GM12878 (cell line): ENCODE measurements around the gene ZNF644. TPM values are rescaled to one million over a fixed set of nuclear protein-coding genes. Genes with fewer than 3 reads are reported as not detected.

Experiments used
- ATAC-seq: fragments of 200-7000 bp; cut with Tn5 transposase; 3 replicates; pipeline ENCODE4 v1.9.1; 2020; ENCODE audit warnings: mild to moderate bottlenecking, moderate library complexity
- BruUV-seq: library from RNA; stranded (reverse); fragments of 400-500 nt; replicated peaks from 2 replicates; lab custom pipeline; 2021; lab: Mats Ljungman, UMichigan
- CTCF ChIA-PET: fragments of 300-600 bp; sonication (Branson Sonifier 250); formaldehyde crosslinking; extraction: SDS; loops from one replicate; lab custom pipeline; 2021; ENCODE audit warnings: inconsistent platforms; lab: Yijun Ruan, JAX
- POLR2A ChIA-PET: fragments of 350-600 bp; formaldehyde crosslinking; extraction: SDS; loops from one replicate; lab custom pipeline; 2021; ENCODE audit warnings: inconsistent platforms; lab: Charles Lee
- RAD21 ChIA-PET: fragments of 300-600 bp; sonication (Branson Sonifier 250); formaldehyde crosslinking; loops from one replicate; lab custom pipeline; 2023; ENCODE audit warnings: antibody characterized with exemption; ENCODE audit not compliant: unreplicated experiment; lab: Charles Lee
- SMC1A ChIA-PET: fragments of 300-600 bp; sonication (Branson Sonifier 250); formaldehyde crosslinking; loops from one replicate; lab custom pipeline; 2023; ENCODE audit not compliant: unreplicated experiment, uncharacterized antibody; lab: Charles Lee
- DNase-seq: peaks from one replicate; pipeline ENCODE4 v3.0.0-alpha.2; 2011; ENCODE audit warnings: low read depth, low spot score
- FAIRE-seq: peaks from 3 replicates; lab custom pipeline; 2011; peaks lifted over from hg19 to GRCh38; lab: Jason Lieb, UNC
- H2AFZ ChIP-seq: 2 replicates; pipeline ENCODE4 v1.6.0; 2011; ENCODE audit warnings: low read depth, low read length, control low read depth; ENCODE audit not compliant: control insufficient read depth
- H3K27ac ChIP-seq: 2 replicates; pipeline ENCODE4 v1.5.1; 2011; ENCODE audit warnings: control low read depth; ENCODE audit not compliant: control insufficient read depth, insufficient read depth
- H3K27me3 ChIP-seq, 2 experiments: replicated peaks in 1 of 2; 2 replicates each; pipeline versions ENCODE4 v1.6.0 to v1.6.1; 2011; ENCODE audit warnings: low read length in 1 of 2; ENCODE audit not compliant: control insufficient read depth in 2 of 2, insufficient read depth in 2 of 2
- H3K36me3 ChIP-seq, 2 experiments: 2 replicates each; pipeline ENCODE4 v1.5.1; 2011; ENCODE audit warnings: low read length in 1 of 2; ENCODE audit not compliant: control insufficient read depth in 2 of 2, insufficient read depth in 2 of 2
- H3K4me1 ChIP-seq: 2 replicates; pipeline ENCODE4 v1.6.1; 2011; ENCODE audit warnings: mild to moderate bottlenecking, low read length, moderate library complexity, mixed read lengths; ENCODE audit not compliant: control insufficient read depth, insufficient read depth
- H3K4me2 ChIP-seq: 2 replicates; pipeline ENCODE4 v1.6.0; 2011; ENCODE audit warnings: control low read depth; ENCODE audit not compliant: control insufficient read depth, insufficient read depth
- H3K4me3 ChIP-seq: fragments of 200-600 bp; sonication (generic); 2 replicates; pipeline ENCODE4 v1.5.1; 2016
- H3K79me2 ChIP-seq: 2 replicates; pipeline ENCODE4 v1.6.0; 2011; ENCODE audit warnings: low read length; ENCODE audit not compliant: control insufficient read depth, insufficient read depth
- H3K9ac ChIP-seq: 2 replicates; pipeline ENCODE4 v1.8.0; 2011; ENCODE audit warnings: low read length, control low read depth, mixed read lengths; ENCODE audit not compliant: control insufficient read depth, insufficient read depth
- H3K9me3 ChIP-seq: replicated peaks from 3 replicates; pipeline ENCODE4 v1.5.1; 2011; ENCODE audit warnings: mild to moderate bottlenecking, low read length; ENCODE audit not compliant: control insufficient read depth, insufficient read depth
- H4K20me1 ChIP-seq: 2 replicates; pipeline ENCODE4 v1.6.0; 2011; ENCODE audit not compliant: control insufficient read depth, insufficient read depth
- CHD2 ChIP-seq: IDR thresholded peaks from 2 replicates; pipeline ENCODE4 v1.6.1; 2011; ENCODE audit warnings: low read depth, low read length, improper control_type of control experiment, borderline replicate concordance
- HDAC2 ChIP-seq: fragments of 200-600 bp; sonication (generic); IDR thresholded peaks from 2 replicates; pipeline ENCODE4 v1.6.1; 2017
- HSF1 ChIP-seq: fragments of 150-350 bp; IDR thresholded peaks from 2 replicates; pipeline ENCODE4 v1.6.1; 2014; ENCODE audit warnings: mild to moderate bottlenecking, low read depth, low read length
- IKZF2 ChIP-seq, 2 experiments: fragments of 450-650 bp; IDR thresholded peaks; 2 replicates each; pipeline ENCODE4 v1.6.1; 2017; ENCODE audit warnings: mild to moderate bottlenecking in 2 of 2, moderate library complexity in 2 of 2
- SMC3 ChIP-seq: IDR thresholded peaks from 2 replicates; pipeline ENCODE4 v1.6.1; 2011; ENCODE audit warnings: low read length, improper control_type of control experiment, borderline replicate concordance
- ZBTB11 ChIP-seq: fragments of 450-650 bp; formaldehyde crosslinking; IDR thresholded peaks from 2 replicates; pipeline ENCODE4 v1.5.0; 2022; ENCODE audit warnings: mild to moderate bottlenecking, missing genetic modification characterization
- WGBS: methylation state at CpG from one replicate; pipeline ENCODE4 v1.1.6; 2016; ENCODE audit warnings: low lambda C conversion rate; ENCODE audit not compliant: insufficient replicate concordance, insufficient coverage; ENCODE audit errors: missing lambda C conversion rate; 5-methylcytosine and 5-hydroxymethylcytosine counted together
- in situ Hi-C: fragments of 300-500 bp; cut with MboI; formaldehyde crosslinking; loops from 9 replicates; pipeline ENCODE4 v1.14.3; 2018; ENCODE audit warnings: mixed read lengths
- intact Hi-C: fragments of 100-400 bp; cut with micrococcal nuclease; formaldehyde crosslinking; loops from one replicate; pipeline ENCODE4 v1.14.2; 2022; ENCODE audit not compliant: unreplicated experiment
- polyA plus RNA-seq, 11 experiments: library from polyadenylated mRNA; depleted of rRNA in 4 of 11; unstranded in 6 of 11; stranded (reverse) in 5 of 11; fragments of >200 nt; fragmentation: Nextera tagmentation in 4 of 11; fragmentation: Illumina TruSeq in 1 of 11; extraction: Ambion mirVana in 4 of 11; extraction: Trizol in 1 of 11; gene quantifications; 1 replicate in 1 of 11; 2 replicates in 10 of 11; pipeline versions ENCODE4 v1.2.1 to v1.2.3, GENCODE V29; 2011 to 2016; ENCODE audit warnings: inconsistent platforms in 2 of 11, missing spikeins in 2 of 11, low read depth in 1 of 11
- total RNA-seq, 4 experiments: library from RNA; depleted of rRNA in 3 of 4; stranded (reverse); fragments of >200 nt in 3 of 4; fragmentation: Illumina TruSeq in 1 of 4; extraction: Trizol in 1 of 4; gene quantifications; 2 replicates each; pipeline versions ENCODE4 v1.2.1 to v1.2.3, GENCODE V29; 2013 to 2021

ZNF644 gene
- total and polyA plus RNA-seq, 10 of the 15 experiments (the other 5 are each of a cell fraction or from before 2014, with no cell fraction given), result 17.7 to 55.3 (median 29.5) TPM

- DNase-seq, result no peak
- peaks cover 0 to 2% of the 10 kb centered on the region in 2 experiments; a peak in 1 of 4 replicates for H3K27me3 ChIP-seq
- ChIA-PET SMC1A (no interaction called here), POLR2A (no interaction called here), RAD21 (no interaction called here), CTCF (no interaction called here)
- no peak overlapping the region for H2AFZ ChIP-seq
- BruUV-seq, result no TSS peak
- H3K4me2 ChIP-seq, result no peak overlapping the region
- no peaks in the 10 kb centered on the region for H3K9me3 ChIP-seq
- H3K79me2 ChIP-seq, result no peaks in the 10 kb centered on the region
- WGBS, result 67% methylated on average over 1 of the region's 1 CpG
- intact Hi-C loops (no loop called here), in situ Hi-C loops (no loop called here)
- ATAC-seq, result no peak
- FAIRE-seq, result no peak
- TF ChIP-seq IKZF2 (IDR thresholded peaks at IDR 0.05) (no peak), HDAC2 (no peak), SMC3 (no peak), CHD2 (no peak), ZBTB11 (no peak), HSF1 (no peak)
- peaks cover 2% of the 10 kb centered on the region; the same call in 1 of the 2 replicates for H3K4me1 ChIP-seq
- H3K27ac ChIP-seq, result no peak overlapping the region
- no peak overlapping the region for H3K4me3 ChIP-seq
- H4K20me1 ChIP-seq, result no peaks in the 10 kb centered on the region
- H3K9ac ChIP-seq, result no peak overlapping the region
- no peaks in the 10 kb centered on the region for H3K36me3 ChIP-seq
These were observed 9.2 kb upstream of the ZNF644 start for GRCh38 chr1:91031081-91031480.
